ENCODE results near the gene DENND1B. TPM values are rescaled to one million over a fixed set of nuclear protein-coding genes. Genes with fewer than 3 reads are reported as not detected.
A peak's percentile ranks its signal among the peaks of the same experiment; 100 is the strongest.
"Not testable (repeated sequence)": the region's sequence is repeated elsewhere in the genome, so short reads cannot be mapped to it uniquely, and the experiment has no call there.

The DENND1B gene
- polyA plus RNA-seq, 1 donor = 4.7 TPM

DNA sequence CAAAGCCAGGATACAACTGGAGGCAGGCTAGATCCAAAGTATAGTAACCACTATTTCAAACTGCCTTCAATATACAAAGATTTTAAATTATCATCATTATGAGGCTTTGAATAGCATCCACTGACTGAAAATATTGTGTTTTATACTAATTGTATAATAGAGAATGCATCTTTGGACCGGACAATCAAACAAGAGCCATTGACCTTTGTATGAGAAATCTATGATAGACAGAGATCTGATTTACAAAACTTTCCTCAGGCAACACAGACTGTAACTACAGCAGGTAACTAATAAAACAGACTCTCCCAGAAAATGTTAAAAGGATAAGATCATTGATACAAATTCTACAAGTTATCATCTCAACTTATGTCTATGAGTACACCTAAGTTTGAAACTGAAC is 152.9 kb downstream of the DENND1B start:
- no peak for DNase-seq (ENCODE audit: low read depth)

DNA sequence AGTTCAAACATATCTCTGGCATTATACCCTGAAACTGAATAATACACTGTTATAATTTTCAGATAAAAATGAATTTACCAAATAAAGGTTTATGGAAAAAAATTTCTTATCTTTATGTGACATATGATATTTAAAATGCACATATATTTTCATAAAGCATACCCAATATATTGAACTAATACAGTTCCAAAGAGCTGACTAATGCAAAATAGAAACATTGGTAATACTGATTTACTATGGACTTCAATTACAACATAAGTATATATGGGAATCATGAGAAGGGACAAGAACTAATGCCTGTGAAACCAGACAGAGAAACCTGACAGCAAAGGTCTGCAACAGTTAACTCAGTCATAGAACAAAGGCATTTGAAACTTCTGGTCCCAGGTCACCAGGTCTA is 153.5 kb downstream of the DENND1B start:
- no peak for DNase-seq (ENCODE audit: low read depth)

DNA sequence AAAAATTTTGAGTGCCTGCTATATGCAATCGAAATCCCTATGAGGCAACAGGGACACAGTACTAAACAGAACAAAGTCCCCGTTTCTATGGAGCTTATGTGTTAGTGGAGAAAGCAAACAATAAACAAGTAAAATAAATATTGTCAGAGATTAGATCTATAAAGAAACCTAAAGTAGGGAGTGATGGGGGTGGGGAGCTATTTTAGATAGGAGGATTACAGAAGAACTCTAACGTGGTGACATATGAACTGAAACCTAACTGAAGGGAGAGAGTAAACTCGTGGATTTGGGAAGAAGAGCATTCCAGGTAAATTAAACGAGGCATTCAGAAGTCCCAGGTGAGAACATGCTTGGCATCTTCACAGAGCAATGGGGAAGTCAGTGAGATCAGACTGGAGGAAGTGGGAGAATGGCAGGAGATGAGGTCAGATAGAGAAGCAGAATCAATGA is 154.5 kb downstream of the DENND1B start:
- DNase-seq (ENCODE audit: low read depth) = no peak

DNA sequence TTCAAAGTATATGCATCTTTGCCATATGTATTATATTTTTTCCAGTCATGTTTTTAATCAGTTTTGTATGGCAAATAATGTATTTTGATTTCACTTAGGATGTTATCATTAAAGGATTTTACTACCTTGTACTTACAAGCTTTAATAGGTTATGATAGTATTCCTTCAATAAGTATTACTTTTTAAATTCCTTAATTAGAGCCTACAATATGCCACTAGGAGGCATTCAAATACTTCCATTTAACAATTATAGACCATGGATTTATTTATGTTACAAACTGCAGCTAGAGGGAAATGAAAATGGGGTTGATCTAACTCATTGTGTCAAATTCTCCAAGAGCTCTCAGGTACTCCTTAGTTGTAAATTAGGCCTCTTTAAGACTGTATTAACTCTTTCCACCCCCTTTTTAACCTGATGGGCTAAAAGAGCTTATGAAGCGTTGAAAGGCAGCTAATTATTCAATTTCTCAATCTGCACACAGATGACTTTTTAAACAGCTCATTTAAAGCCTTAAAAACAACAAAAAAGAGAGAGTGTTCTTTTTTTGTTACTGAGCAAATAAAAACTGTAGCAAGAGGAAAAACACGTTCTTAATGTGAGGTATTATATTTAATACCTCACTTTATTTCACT is 156.2 kb downstream of the DENND1B start:
- DNase-seq (ENCODE audit: low read depth) = peak; percentile 24

DNA sequence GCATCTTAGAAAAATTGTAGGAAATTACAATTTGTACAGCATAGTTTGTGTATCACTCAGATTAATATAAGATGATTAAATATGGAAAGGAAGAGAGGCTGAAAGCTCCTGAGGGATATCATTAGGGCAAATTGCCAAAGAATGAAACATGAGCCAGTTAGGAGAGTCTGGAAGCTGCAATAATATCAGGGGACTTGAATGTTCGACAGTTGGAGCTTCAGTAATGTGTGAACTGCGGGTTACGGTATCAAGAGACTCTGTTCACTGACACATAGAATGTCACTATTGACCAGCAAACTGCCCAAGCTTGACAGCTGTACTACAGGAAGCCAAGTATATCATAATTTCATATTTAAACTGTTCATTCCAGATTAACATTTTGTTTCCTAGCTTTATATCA is 157.2 kb downstream of the DENND1B start:
- DNase-seq (ENCODE audit: low read depth) = peak; percentile 6

DNA sequence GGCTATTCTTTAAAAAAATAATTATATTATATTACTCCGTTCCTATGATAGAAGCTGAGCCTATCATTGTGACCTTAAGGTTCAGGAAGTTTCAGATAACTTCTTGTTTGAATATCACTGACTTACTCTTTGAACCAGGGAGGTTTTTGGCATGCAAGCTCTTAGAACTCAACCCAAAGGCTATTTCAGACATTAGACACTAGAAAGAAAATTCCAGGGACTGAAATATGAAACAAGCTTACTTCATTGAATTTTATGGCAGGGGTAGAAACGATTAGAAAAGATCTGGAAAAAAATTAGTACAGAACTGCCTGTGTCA is 159.6 kb downstream of the DENND1B start:
- no peak for DNase-seq (ENCODE audit: low read depth)

DNA sequence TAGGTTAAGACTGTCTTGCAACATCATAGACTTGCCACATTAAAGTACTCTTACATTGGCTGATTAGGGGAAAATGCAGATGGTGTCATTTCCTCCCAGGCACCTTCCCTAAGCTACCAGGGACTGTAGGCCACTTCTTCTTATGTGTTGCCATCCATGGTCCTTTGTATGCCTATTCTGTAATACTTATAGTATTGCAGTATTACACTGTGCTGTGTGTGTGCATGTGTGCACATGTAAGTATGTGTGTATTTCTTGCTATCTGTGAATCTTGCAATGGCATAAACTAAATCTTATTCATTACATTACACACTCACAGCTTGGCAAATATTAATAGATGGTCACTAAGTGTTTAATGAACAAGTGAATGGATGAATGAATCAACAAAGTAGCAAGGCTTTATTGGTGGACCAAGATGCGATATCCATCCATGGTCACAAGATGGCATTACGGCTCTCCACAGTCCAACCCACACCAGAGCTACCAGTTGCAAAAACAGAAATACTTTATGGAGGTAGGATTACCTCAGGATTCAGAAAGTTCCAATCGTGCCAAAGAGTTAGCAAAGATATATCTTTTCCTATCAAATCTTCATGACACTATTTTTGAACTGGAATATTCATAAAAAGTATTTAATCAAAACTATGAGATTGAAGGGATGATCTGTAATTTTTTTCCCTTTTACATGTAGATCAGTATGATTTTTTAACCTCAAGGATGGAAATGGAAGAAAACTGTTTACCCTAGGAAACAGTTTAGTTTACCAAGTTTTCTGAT is 160.2 kb downstream of the DENND1B start:
- DNase-seq (ENCODE audit: low read depth) = peak; percentile 1

DNA sequence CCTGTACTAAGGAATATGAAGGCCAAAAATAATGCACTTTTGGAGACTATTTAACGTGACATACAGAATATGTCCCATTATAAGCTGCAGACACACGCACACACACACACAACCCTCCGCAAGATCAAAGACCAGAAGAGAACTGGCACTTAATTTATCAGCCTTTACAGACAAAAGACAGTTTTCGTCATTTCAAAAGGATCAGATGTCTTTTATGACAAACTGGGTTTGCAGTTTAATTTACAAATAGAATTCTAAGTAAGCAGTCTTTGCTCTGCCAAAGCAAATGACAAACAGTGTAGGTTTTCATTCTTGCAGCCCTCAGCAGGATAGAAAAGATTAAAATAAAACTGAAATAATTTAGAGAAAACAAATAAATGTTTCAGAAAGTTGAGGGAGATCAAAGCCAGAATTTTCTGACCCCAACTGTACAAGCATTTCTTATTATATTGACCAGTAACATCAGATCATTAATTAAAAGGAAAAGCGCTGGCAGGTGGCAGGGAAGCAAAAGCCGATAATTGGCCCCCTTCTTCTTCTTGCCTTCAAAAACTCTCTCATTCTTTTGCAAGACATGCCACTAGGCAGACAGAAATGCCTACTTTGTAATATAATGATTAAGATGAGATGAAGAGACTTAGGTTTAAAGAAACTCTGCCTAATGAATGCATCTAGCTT is 169.0 kb downstream of the DENND1B start:
- no peak for DNase-seq (ENCODE audit: low read depth)

DNA sequence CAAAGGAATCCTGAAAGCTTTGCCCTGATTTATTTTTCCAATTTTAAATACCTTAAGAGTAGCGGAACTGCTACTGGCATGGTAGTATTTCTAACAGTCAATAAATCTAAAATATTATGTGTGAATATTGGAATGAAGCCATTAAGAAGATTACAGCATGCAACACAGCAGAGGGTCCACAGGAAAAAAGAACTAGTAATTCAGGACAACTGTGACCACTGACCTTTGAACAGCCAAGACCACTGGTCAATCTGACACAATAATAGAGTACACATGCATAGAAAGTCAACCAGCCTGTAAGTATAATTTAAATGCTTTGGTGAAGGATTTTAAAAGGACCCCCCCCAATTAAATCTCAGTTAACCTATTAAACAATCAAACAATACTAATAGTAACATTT is 171.0 kb downstream of the DENND1B start:
- DNase-seq (ENCODE audit: low read depth) = no peak

DNA sequence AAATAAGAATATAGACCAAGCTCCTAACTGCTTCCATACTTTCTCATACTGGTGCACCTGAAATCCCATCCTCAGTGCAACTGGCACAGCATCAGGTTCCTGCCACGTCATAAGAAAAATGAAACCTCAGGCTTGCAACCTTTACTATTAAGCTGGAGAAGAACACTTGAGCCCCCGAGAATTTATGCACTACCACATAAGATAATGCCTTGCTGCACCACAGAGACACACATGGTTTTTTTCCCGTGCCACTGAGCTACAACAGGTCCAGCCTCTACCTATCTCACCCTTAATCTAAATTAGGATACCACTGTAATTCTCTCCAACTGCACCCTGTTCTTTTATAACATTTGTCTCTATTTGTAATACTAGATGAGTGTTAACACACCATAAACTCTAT is 174.5 kb downstream of the DENND1B start:
- DNase-seq (ENCODE audit: low read depth) = no peak

DNA sequence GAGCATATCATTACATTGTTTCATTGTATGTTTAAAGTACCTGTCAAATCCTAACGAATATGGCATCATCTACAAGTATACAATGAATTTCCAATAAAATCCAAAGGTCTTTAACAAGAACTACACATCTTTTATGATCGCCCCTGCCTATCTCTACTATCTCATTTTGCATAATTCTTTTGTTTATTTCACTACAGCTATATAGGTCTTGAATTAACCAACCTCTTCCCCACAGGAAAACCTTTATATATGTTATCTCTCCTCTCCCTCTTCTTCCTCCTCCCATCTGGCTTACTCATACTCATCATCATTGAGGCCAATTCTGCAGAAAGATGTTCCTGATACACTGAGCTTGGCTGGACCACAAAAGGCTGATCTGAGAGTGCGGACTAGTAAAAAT is 175.5 kb downstream of the DENND1B start:
- no peak for DNase-seq (ENCODE audit: low read depth)

DNA sequence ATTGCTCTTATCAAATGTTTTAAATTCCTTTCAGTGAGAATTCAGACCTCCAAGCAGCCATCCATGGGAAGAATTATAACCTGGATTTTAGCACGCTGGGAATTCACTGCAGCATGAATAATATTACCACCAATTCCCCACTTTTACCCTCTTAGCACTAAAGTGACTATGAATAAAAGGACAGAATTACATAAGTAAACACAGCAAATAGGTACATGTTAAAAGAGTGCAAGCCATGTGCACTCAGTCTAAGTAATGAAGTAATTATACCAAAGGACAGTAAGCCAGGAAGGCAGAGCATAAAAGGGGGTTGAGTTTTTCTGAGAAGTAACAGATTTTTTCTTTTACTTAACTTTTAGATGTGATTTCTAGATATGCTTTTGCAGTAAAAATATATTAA is 176.3 kb downstream of the DENND1B start:
- DNase-seq (ENCODE audit: low read depth) = no peak

DNA sequence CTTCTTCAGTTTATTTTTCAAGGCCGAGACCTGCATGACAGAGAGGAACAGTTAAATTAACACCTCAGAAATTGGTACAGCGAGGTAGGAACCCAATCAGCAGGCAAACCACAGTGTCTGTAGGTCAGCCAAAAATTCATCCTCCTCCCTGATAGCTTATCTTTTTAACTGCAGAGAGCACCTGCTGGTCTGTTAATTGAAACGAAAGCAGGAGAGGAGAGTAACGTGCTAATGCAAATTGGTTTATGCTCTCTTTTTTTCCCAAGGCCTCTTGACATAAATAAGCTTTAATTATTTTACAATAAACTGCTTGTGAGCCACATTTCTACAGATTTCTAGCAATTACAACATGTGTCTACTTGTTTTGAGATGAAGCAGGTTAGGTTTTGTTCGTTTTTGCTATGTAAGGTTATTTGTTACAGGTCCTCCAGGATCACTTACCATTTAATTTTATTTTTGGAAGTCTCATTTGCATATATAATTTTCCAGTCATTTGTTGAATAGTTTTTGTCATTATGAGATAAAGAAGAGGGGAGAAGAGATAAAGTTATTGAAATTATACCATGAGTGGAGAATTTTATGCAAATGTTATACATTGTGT is 179.9 kb downstream of the DENND1B start:
- DNase-seq (ENCODE audit: low read depth) = no peak

DNA sequence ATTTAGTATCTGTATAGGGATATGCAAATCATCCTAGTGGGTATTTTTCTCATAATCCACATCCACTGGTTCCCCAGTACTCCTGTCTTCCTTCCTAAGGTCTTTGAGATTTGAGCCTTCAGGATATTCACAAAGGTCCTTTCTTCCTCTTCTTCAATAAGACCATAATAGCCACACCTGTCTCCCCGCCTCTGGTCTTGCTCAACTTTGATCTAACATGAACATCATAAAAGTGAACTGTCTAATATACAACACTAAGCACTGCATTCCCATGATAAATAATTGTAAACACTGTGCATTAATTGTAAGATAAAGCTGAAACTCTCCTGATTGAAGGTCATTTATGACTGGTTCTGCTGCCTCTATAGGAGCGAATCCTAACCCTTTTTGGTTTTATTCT is 184.6 kb downstream of the DENND1B start:
- DNase-seq (ENCODE audit: low read depth) = no peak

DNA sequence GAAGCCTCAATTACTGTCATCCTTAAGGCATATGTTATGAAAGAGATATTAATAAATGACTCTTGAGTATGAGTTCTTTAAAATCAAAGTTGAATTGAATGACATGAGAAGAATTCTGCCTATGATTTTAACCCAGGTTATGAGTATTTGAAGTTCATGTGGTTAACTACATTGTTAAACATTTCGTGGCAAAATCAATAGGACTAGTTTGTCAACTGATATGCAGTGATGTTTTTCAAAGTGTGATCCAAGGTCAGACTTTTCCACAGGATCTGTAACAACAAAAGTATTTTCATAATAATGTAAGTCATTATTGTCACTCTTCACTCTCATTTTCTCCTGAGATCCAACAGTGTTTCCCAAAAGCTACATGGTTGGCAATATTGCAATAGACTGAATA is 189.5 kb downstream of the DENND1B start:
- no peak for DNase-seq (ENCODE audit: low read depth)

DNA sequence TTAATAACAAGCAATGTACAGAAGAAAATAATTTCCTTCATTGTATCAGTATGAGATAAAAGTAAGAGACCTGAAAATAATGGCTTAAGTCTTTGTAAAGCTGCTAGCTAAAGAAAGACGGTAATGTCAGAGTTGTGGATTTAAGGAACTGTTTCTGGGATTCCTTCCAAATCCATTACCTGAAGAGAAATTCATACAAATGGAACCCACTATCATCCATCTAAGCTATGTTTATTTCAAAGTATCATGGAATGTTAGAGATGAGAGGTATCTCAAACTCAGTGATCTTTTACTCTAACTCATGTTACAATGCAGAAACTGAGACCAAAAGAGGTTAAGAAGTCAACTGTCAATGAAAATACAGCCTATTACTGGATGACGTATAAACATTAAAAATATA is 197.7 kb downstream of the DENND1B start:
- no peak for DNase-seq (ENCODE audit: low read depth)

DNA sequence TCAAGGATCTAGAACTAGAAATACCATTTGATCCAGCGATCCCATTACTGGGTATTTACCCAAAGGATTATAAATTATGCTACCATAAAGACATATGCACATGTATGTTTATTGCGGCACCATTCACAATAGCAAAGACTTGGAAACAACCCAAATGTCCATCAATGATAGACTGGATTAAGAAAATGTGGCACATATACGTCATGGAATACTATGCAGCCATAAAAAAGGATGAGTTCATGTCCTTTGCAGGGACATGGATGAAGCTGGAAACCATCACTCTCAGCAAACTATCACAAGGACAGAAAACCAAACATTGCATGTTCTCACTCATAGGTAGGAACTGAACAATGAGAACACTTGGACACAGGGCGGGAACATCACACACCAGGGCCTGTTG is 199.7 kb downstream of the DENND1B start:
- not testable (repeated sequence) for DNase-seq (ENCODE audit: low read depth)

DNA sequence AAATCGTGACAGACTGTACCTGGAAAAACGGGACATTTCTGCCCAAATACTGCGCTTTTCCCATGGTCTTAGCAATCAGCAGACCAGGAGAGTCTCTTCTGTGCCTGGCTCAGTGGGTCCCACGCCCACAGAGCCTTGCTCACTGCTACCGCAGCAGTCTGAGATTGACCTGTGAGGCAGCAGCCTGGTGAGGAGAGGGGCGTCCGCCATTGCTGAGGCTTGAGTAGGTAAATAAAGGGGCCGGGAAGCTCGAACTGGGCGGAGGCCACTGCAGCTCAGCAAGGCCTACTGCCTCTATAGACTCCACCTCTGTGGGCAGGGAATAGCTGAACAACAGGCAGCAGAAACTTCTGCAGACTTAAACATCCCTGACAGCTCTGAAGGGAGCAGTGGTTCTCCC is 203.1 kb downstream of the DENND1B start:
- no peak for DNase-seq (ENCODE audit: low read depth)

DNA sequence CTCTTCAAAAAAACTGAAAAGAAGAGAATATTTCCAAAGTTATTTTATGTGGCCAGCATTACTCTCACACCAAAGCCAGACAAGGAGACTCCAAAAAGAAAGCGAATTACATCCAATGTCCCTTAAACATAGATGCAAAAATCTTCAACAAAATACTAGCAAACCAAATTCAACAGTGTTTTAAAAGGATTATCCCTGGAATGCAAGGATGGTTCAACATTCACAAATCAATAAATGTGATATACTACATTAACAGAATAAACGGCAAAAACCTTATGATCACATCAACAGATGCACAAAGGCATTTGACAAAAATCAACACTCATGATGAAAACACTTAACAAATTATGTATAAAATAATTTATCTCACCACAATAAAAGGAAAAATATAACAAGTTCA is 207.8 kb downstream of the DENND1B start:
- no peak for DNase-seq (ENCODE audit: low read depth)

DNA sequence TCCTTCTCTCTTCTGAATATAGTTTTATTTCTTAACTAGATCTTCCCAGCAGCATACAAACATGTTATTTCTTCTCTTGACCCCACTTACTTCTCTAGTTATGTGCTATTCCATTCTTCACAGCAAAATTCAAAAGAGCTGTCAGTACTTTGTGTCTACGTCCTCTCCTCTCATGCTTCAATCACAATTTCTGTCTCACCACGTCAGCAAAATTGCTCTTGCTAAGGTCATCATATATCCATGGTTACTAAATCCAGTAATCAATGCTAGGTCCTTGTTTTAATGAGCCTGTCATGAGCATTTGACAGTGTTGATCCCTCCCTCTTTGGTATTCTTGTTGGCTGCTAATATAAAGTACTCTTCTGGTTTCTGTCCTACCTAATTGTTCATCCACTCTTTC is 214.2 kb downstream of the DENND1B start:
- DNase-seq (ENCODE audit: low read depth) = no peak

DNA sequence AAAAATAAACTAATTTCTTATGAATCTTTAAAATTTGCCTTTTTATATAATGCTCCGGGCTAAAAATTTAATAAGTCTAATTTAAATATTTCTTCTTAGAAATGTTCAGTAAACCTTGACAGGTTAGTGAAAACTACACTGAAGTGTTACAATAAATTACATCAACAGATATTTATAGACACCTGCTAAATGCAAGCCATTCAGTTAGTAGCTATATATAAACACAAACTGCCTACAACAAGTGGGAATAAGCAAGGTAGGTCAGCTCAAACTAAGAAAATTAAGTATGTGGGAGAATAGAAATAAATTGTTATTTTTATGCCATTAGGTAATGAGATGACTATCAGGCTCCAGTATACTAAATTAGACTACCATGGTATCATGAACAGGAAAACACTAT is 215.6 kb downstream of the DENND1B start:
- no peak for DNase-seq (ENCODE audit: low read depth)

DNA sequence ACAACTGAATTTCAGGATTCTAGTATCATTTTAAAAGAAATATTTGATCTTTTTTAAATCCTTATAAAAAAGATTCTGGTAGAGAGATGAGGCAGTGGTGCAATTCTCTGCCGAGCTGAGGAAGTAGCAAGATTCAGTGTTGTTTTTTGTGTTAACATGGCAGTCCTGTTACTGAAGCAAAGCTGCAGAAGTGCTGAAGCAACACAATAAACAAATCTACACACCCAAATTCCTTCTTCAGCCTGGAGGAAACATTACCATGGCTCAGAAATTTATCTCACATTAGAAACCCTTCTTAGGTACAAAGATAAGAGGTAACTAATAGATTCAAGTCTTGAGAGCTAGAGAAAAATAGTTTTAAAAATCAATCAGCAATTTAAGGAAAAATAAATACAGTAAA is 216.0 kb downstream of the DENND1B start:
- DNase-seq (ENCODE audit: low read depth) = no peak

DNA sequence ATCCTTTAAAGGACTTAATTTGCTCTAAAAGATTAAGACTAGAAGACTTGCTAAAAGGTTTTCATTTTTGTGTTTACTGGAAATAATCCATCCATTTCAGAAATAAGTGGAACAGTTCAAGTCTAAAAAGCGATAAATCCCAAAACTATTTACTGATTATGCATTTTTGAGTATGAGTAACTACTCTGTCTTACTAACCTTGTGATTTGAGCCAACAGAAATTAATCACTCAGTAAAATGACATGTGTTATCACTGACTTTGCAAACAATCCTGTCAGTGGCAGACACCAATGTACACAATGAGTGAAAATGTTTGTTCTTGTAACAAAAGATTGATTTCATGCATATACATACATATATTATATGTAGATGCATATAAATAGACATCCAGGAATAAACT is 218.0 kb downstream of the DENND1B start:
- DNase-seq (ENCODE audit: low read depth) = no peak
